Pancreas (tissue), 10 donors: ENCODE measurements around the gene CLPSL1. TPM values are rescaled to one million over a fixed set of nuclear protein-coding genes. Genes with fewer than 3 reads are reported as not detected.

Experiments
- ATAC-seq, 4 donors: fragments of 200-7000 bp; cut with Tn5 transposase; one replicate each; pipeline versions ENCODE4 v1.8.0 to v1.9.1; 2020; ENCODE audit warnings: mild to moderate bottlenecking in 4 of 4, moderate library complexity in 4 of 4
- DNase-seq, 6 donors: peaks; one replicate each; pipeline ENCODE4 v3.0.0-alpha.2; 2020
- FAIRE-seq: peaks from 2 replicates; lab custom pipeline; 2012; peaks lifted over from hg19 to GRCh38; lab: Jason Lieb, UNC
- H3K27ac ChIP-seq, 4 donors: fragments of 200-600 bp; sonication (generic); 1 replicate in 3 of 4; 2 replicates in 1 of 4; pipeline versions ENCODE4 v1.5.0 to v1.8.0; 2020
- H3K27me3 ChIP-seq, 4 donors: fragments of 200-600 bp; one replicate each; pipeline ENCODE4 v1.8.0; 2021
- H3K36me3 ChIP-seq, 3 donors: fragments of 200-600 bp; sonication (generic) in 1 of 3; one replicate each; pipeline versions ENCODE4 v1.5.0 to v1.8.0; 2020 to 2021
- H3K4me1 ChIP-seq, 3 donors: fragments of 200-600 bp; one replicate each; pipeline ENCODE4 v1.8.0; 2021
- H3K4me3 ChIP-seq, 4 donors: fragments of 200-600 bp; sonication (generic) in 2 of 4; one replicate each; pipeline versions ENCODE4 v1.5.0 to v1.8.0; 2020 to 2021
- H3K9me3 ChIP-seq, 4 donors: fragments of 200-600 bp; one replicate each; pipeline ENCODE4 v1.8.0; 2021
- CTCF ChIP-seq, 4 donors: fragments of 200-600 bp; sonication (generic) in 3 of 4; IDR thresholded peaks; one replicate each; pipeline versions ENCODE4 v1.5.0 to v1.8.0; 2021; ENCODE audit warnings: antibody characterized with exemption in 4 of 4
- WGBS, 2 donors: extraction: QIAGEN DNeasy Blood & Tissue Kit; methylation state at CpG; one replicate each; pipeline ENCODE4 v1.1.7; 2013; 5-methylcytosine and 5-hydroxymethylcytosine counted together
- intact Hi-C, 3 donors: fragments of 100-400 bp; cut with DNase I; formaldehyde crosslinking; loops; one replicate each; pipeline versions ENCODE4 v1.11.1 to v1.14.2; 2022
- polyA plus RNA-seq, 2 donors: library from polyadenylated mRNA; stranded (reverse); fragments of 200-250 nt; gene quantifications; one replicate each; pipeline ENCODE4 v1.2.3, GENCODE V29; 2013
- total RNA-seq, 6 donors: library from RNA; stranded (reverse); fragmentation: NEBNext Ultra II Directional in 4 of 6; extraction: Animal tissue kit (Norgen Biotek cat#: 25700) in 4 of 6; gene quantifications; one replicate each; pipeline versions ENCODE4 v1.2.1 to v1.2.4, GENCODE V29; 2021 to 2023
- donor health status: healthy with polysubstance abuse.
- donor health status: DM: no; HTN: no; CAD: no; lungs with moderate emphysema.
- donor health status: DM: no; HTN: no; CAD: no.
- donor health status: control.
- donor health status: control.
- donor health status: Bipolar disorder and iron deficiency.
- donor health status: DM: yes; HTN: yes; CAD: no.
- donor health status: DM: no; HTN: no; CAD: no.
- donor health status: DM: no; HTN: no; CAD: no.
- donor health status: DM: yes; HTN: yes; CAD: no.

CLPSL1 gene
- total and polyA plus RNA-seq, 8 donors, result 6.0 to 102 (median 39.8) TPM; not detected in 1

- Histone ChIP-seq H3K27me3 (no peaks in the 10 kb centered on the region), H3K36me3 (peaks cover 0 to 12% (median 6%) of the 10 kb centered on the region in 3 donors), H3K4me1 (peaks cover 0 to 5% (median 0%) of the 10 kb centered on the region in 3 donors), H3K4me3 (no peak overlapping the region), H3K9me3 (no peaks in the 10 kb centered on the region), H3K27ac (no peak overlapping the region)
- intact Hi-C loops, result no loop called here
- DNase-seq, result peak in 5 of 6 donors; percentile 27 to 84 (median 57)
- 33 to 35% methylated on average over 5 of the region's 5 CpGs for WGBS, 2 donors
- ATAC-seq, result peak in 1 of 4 donors; percentile 0
- no peak for TF ChIP-seq CTCF (IDR thresholded peaks at IDR 0.05)
- FAIRE-seq, result no peak
Observed at GRCh38 chr6:35790683-35791082, 9.9 kb downstream of the CLPSL1 start.

- peak; percentile 33 to 86 (median 55) for DNase-seq
- peak in 1 of 4 donors; percentile 1 for ATAC-seq
Observed at GRCh38 chr6:35794536-35795452, 14.0 kb downstream of the CLPSL1 start.

DNA sequence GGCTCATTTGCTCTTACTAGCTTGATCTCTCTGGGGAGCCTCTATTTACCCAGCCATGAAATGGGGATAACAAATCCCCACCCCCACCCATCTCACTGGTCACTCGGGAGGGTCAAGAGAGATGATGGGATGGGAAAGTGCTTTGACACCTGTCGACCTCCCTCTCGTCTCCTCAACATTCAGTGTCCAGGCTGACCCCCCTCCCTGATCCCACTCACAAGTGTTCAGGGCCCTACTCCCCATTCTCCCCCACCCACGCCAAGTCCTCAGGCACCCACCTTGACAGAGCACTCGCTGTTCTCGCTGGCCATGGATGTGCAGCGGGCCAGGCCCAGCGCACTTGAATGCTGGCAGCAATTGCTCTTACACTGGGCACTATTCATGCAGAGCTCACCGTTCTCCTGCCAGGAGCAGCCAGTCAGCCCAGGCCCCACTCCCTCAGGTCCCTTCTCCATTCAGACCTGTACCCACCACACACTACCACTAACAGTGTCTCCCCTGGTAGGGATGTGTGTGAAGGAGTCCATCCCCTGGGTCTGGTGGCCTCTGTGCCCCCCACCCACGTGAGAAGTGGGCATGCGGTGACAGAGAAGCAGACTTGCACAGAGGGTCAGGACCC is 14.7 kb downstream of the CLPSL1 start:
- intact Hi-C loops, result no loop called here
- WGBS, 2 donors, result 36 to 39% methylated on average over 11 of the region's 11 CpGs
- Histone ChIP-seq H3K4me3 (peak overlapping the region; percentile 56 to 74 (median 60)), H3K36me3 (peaks cover 0 to 13% (median 11%) of the 10 kb centered on the region in 3 donors), H3K4me1 (peaks cover 4 to 20% (median 5%) of the 10 kb centered on the region in 3 donors), H3K27ac (peak overlapping the region; percentile 76 to 97 (median 91)), H3K27me3 (no peaks in the 10 kb centered on the region), H3K9me3 (no peaks in the 10 kb centered on the region)
- FAIRE-seq (no peak), ATAC-seq (no peak), DNase-seq (peak in 4 of 6 donors; percentile 34 to 84 (median 61))
- TF ChIP-seq CTCF (IDR thresholded peaks at IDR 0.05), result no peak

More at GRCh38 chr6:35794536-35795452, 14.0 kb downstream of the CLPSL1 start:
- Histone ChIP-seq H3K9me3 (no peaks in the 10 kb centered on the region), H3K4me3 (peak overlapping the region; percentile 56 to 74 (median 60)), H3K36me3 (peaks cover 0 to 13% (median 11%) of the 10 kb centered on the region in 3 donors), H3K27ac (peak overlapping the region; percentile 76 to 97 (median 91)), H3K27me3 (no peaks in the 10 kb centered on the region), H3K4me1 (peaks cover 4 to 20% (median 4%) of the 10 kb centered on the region in 3 donors)
- intact Hi-C loops, result no loop called here
- WGBS, 2 donors, result 37 to 41% methylated on average over 17 of the region's 17 CpGs
- TF ChIP-seq CTCF (IDR thresholded peaks at IDR 0.05), result no peak
- no peak for FAIRE-seq

DNA sequence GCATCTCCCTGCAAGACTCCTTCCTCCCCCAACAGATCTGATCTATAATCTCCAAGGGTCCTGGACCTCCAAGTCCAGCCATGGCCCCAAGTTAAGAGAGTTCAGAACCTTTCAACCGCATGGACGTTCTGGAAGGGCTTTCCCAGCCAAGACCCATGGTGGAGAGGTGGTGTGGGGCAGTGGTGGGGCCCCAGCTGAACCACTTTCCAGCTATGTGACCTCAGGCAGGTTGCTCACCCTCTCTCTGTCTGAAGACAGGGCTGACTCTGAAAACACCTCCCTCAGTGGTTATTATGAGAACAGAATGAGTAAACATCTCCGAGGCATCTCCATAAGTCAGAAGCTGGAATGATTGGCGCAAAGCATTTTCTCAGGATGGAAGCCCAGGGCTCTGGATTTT is 15.4 kb downstream of the CLPSL1 start:
- peaks cover 4 to 23% (median 5%) of the 10 kb centered on the region in 3 donors for H3K4me1 ChIP-seq
- no peaks in the 10 kb centered on the region for H3K27me3 ChIP-seq
- no peak for FAIRE-seq
- 41% methylated on average over 4 of the region's 4 CpGs for WGBS, 2 donors
- H3K36me3 ChIP-seq, result peaks cover 0 to 13% (median 11%) of the 10 kb centered on the region in 3 donors
- no peak for TF ChIP-seq CTCF (IDR thresholded peaks at IDR 0.05)
- H3K4me3 ChIP-seq, result peak overlapping the region; percentile 56 to 74 (median 60)
- no peaks in the 10 kb centered on the region for H3K9me3 ChIP-seq
- intact Hi-C loops, result no loop called here
- DNase-seq, result peak in 2 of 6 donors; percentile 32 to 58
- ATAC-seq, result no peak
- peak overlapping the region; percentile 76 to 97 (median 91) for H3K27ac ChIP-seq
